KOPT-K1 (cell line): ENCODE results near the gene ASPSCR1.

Experiments
- H3K27ac ChIP-seq: fragments of 200-600 bp; sonication (generic); 2 replicates; pipeline ENCODE4 v1.5.1; 2016; ENCODE audit warnings: antibody characterized with exemption, mild to moderate bottlenecking, low read depth, low read length; ENCODE audit not compliant: poor library complexity, severe bottlenecking
- H3K36me3 ChIP-seq: fragments of 200-600 bp; sonication (generic); 2 replicates; pipeline ENCODE4 v1.5.1; 2017; ENCODE audit warnings: antibody characterized with exemption, mild to moderate bottlenecking, low read length, moderate library complexity; ENCODE audit not compliant: insufficient read depth
- H3K9me3 ChIP-seq: fragments of 200-600 bp; sonication (generic); 2 replicates; pipeline ENCODE4 v1.5.1; 2017; ENCODE audit warnings: antibody characterized with exemption, low read length, mild to moderate bottlenecking; ENCODE audit not compliant: insufficient read depth, poor library complexity, severe bottlenecking

Gene ASPSCR1

GRCh38 chr17:82007228-82007494 lies 29.7 kb downstream of the ASPSCR1 start:
- Histone ChIP-seq H3K27ac (no peak overlapping the region), H3K36me3 (no peaks in the 10 kb centered on the region)

GRCh38 chr17:82007495-82008257 lies 30.2 kb downstream of the ASPSCR1 start:
- H3K9me3 ChIP-seq, result no peaks in the 10 kb centered on the region
- H3K27ac ChIP-seq, result no peak overlapping the region
- H3K36me3 ChIP-seq, result no peaks in the 10 kb centered on the region

More at GRCh38 chr17:82007228-82007494, 29.7 kb downstream of the ASPSCR1 start:
- H3K9me3 ChIP-seq, result no peaks in the 10 kb centered on the region

GRCh38 chr17:82008258-82008940 lies 31.0 kb downstream of the ASPSCR1 start:
- H3K9me3 ChIP-seq, result no peaks in the 10 kb centered on the region
- H3K27ac ChIP-seq, result no peak overlapping the region
- H3K36me3 ChIP-seq, result no peaks in the 10 kb centered on the region

- H3K36me3 ChIP-seq, result no peaks in the 10 kb centered on the region
- no peak overlapping the region for H3K27ac ChIP-seq
- H3K9me3 ChIP-seq, result no peaks in the 10 kb centered on the region
Observed at GRCh38 chr17:82008941-82009405, 31.5 kb downstream of the ASPSCR1 start.

GRCh38 chr17:82009413-82009812 lies 32.0 kb downstream of the ASPSCR1 start:
- no peaks in the 10 kb centered on the region for H3K9me3 ChIP-seq
- no peak overlapping the region for H3K27ac ChIP-seq
- no peaks in the 10 kb centered on the region for H3K36me3 ChIP-seq

GRCh38 chr17:82010575-82011525 lies 33.4 kb downstream of the ASPSCR1 start:
- Histone ChIP-seq H3K36me3 (no peaks in the 10 kb centered on the region), H3K27ac (no peak overlapping the region), H3K9me3 (no peaks in the 10 kb centered on the region)

GRCh38 chr17:82011617-82012187 lies 34.3 kb downstream of the ASPSCR1 start:
- Histone ChIP-seq H3K36me3 (no peaks in the 10 kb centered on the region), H3K9me3 (no peaks in the 10 kb centered on the region), H3K27ac (no peak overlapping the region)

GRCh38 chr17:82012261-82012639 lies 34.8 kb downstream of the ASPSCR1 start:
- Histone ChIP-seq H3K9me3 (no peaks in the 10 kb centered on the region), H3K36me3 (0 out of 2 replicates have a peak, but pooled peaks cover 2% of the 10 kb centered on the region), H3K27ac (no peak overlapping the region)

GRCh38 chr17:82012640-82013295 lies 35.3 kb downstream of the ASPSCR1 start:
- no peak overlapping the region for H3K27ac ChIP-seq
- no peaks in the 10 kb centered on the region for H3K9me3 ChIP-seq
- 0 out of 2 replicates have a peak, but pooled peaks cover 4% of the 10 kb centered on the region for H3K36me3 ChIP-seq

GRCh38 chr17:82013341-82013740 lies 35.9 kb downstream of the ASPSCR1 start:
- H3K9me3 ChIP-seq, result no peaks in the 10 kb centered on the region
- no peak overlapping the region for H3K27ac ChIP-seq
- peaks cover 9% of the 10 kb centered on the region; the same call in 1 of the 2 replicates for H3K36me3 ChIP-seq

- Histone ChIP-seq H3K27ac (no peak overlapping the region), H3K9me3 (no peaks in the 10 kb centered on the region)
Observed at GRCh38 chr17:82013772-82014321, 36.4 kb downstream of the ASPSCR1 start.

GRCh38 chr17:82014432-82014831 lies 37.0 kb downstream of the ASPSCR1 start:
- Histone ChIP-seq H3K27ac (no peak overlapping the region), H3K36me3 (peaks cover 20% of the 10 kb centered on the region), H3K9me3 (no peaks in the 10 kb centered on the region)

More at GRCh38 chr17:82013772-82014321, 36.4 kb downstream of the ASPSCR1 start:
- H3K36me3 ChIP-seq, result peaks cover 14% of the 10 kb centered on the region

- H3K36me3 ChIP-seq, result peaks cover 23% of the 10 kb centered on the region
- H3K27ac ChIP-seq, result no peak overlapping the region
Observed at GRCh38 chr17:82014971-82015310, 37.5 kb downstream of the ASPSCR1 start.

GRCh38 chr17:82015311-82015971 lies 38.0 kb downstream of the ASPSCR1 start:
- peaks cover 23% of the 10 kb centered on the region for H3K36me3 ChIP-seq
- H3K9me3 ChIP-seq, result no peaks in the 10 kb centered on the region
- H3K27ac ChIP-seq, result no peak overlapping the region

More at GRCh38 chr17:82014971-82015310, 37.5 kb downstream of the ASPSCR1 start:
- no peaks in the 10 kb centered on the region for H3K9me3 ChIP-seq
